Measurements from ENCODE around the gene ZNF469. TPM values are rescaled to one million over a fixed set of nuclear protein-coding genes. Genes with fewer than 3 reads are reported as not detected.

ZNF469 gene
- total RNA-seq, 1 experiment from 2014 or later, result 0.50 TPM

GRCh38 chr16:88377961-88378360 lies 4.8 kb upstream of the ZNF469 start:
- Mint-ChIP-seq H3K9me3 (ENCODE audit: low read depth, unreplicated experiment) (no peaks in the 10 kb centered on the region), H3K36me3 (ENCODE audit: insufficient read depth, unreplicated experiment) (no peaks in the 10 kb centered on the region), H3K27me3 (ENCODE audit: unreplicated experiment) (no peaks in the 10 kb centered on the region), H3K27ac (ENCODE audit: unreplicated experiment) (no peak overlapping the region), H3K4me1 (ENCODE audit: low read depth, unreplicated experiment) (no peaks in the 10 kb centered on the region), H3K4me3 (ENCODE audit: low read depth, unreplicated experiment) (no peak overlapping the region)
- CTCF ChIA-PET, result no interaction called here
- TF ChIP-seq CTCF (IDR thresholded peaks at IDR 0.05; ENCODE audit: unreplicated experiment), result no peak
- DNase-seq, result no peak
- no TSS peak for BruUV-seq (replicated peaks)
- intact Hi-C loops (cut with micrococcal nuclease; ENCODE audit: unreplicated experiment), result no loop called here

DNA sequence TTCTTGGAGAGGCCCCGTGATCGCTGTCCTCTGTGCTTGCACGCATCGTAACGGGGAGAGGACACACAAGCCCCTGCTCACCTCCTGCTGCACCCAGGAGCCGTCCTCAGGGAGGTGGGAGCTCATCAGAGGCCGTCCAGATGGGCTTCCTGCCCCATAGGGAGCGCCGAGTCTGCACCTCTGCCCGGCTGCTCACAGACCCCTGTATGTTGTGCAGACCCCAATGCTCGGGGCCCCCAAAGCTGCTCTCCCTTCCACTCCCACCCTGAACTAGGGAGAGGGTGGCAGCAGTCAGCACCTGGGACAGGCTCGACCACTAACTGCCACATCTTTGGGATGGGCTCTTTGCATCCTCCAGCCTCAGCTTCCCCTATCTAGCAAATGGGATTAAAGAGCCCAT lies 4.4 kb upstream of the ZNF469 start:
- no peaks in the 10 kb centered on the region for H3K27me3 Mint-ChIP-seq (ENCODE audit: unreplicated experiment)
- H3K27ac Mint-ChIP-seq (ENCODE audit: unreplicated experiment), result no peak overlapping the region
- TF ChIP-seq CTCF (IDR thresholded peaks at IDR 0.05; ENCODE audit: unreplicated experiment), result no peak
- intact Hi-C loops (cut with micrococcal nuclease; ENCODE audit: unreplicated experiment), result no loop called here
- H3K4me1 Mint-ChIP-seq (ENCODE audit: low read depth, unreplicated experiment), result no peaks in the 10 kb centered on the region
- H3K4me3 Mint-ChIP-seq (ENCODE audit: low read depth, unreplicated experiment), result no peak overlapping the region
- DNase-seq, result no peak
- no peaks in the 10 kb centered on the region for H3K36me3 Mint-ChIP-seq (ENCODE audit: insufficient read depth, unreplicated experiment)
- CTCF ChIA-PET, result no interaction called here
- no TSS peak for BruUV-seq (replicated peaks)
- H3K9me3 Mint-ChIP-seq (ENCODE audit: low read depth, unreplicated experiment), result no peaks in the 10 kb centered on the region

GRCh38 chr16:88378836-88379693 lies 3.7 kb upstream of the ZNF469 start:
- TF ChIP-seq CTCF (IDR thresholded peaks at IDR 0.05; ENCODE audit: unreplicated experiment), result no peak
- DNase-seq, result no peak
- CTCF ChIA-PET, result no interaction called here
- Mint-ChIP-seq H3K27me3 (ENCODE audit: unreplicated experiment) (peaks cover 3% of the 10 kb centered on the region), H3K36me3 (ENCODE audit: insufficient read depth, unreplicated experiment) (no peaks in the 10 kb centered on the region), H3K4me3 (ENCODE audit: low read depth, unreplicated experiment) (no peak overlapping the region), H3K4me1 (ENCODE audit: low read depth, unreplicated experiment) (no peaks in the 10 kb centered on the region), H3K9me3 (ENCODE audit: low read depth, unreplicated experiment) (no peaks in the 10 kb centered on the region), H3K27ac (ENCODE audit: unreplicated experiment) (no peak overlapping the region)
- no TSS peak for BruUV-seq (replicated peaks)
- intact Hi-C loops (cut with micrococcal nuclease; ENCODE audit: unreplicated experiment), result no loop called here

GRCh38 chr16:88379694-88380040 lies 3.1 kb upstream of the ZNF469 start:
- Mint-ChIP-seq H3K36me3 (ENCODE audit: insufficient read depth, unreplicated experiment) (no peaks in the 10 kb centered on the region), H3K27me3 (ENCODE audit: unreplicated experiment) (peaks cover 9% of the 10 kb centered on the region), H3K27ac (ENCODE audit: unreplicated experiment) (no peak overlapping the region), H3K9me3 (ENCODE audit: low read depth, unreplicated experiment) (no peaks in the 10 kb centered on the region), H3K4me1 (ENCODE audit: low read depth, unreplicated experiment) (no peaks in the 10 kb centered on the region), H3K4me3 (ENCODE audit: low read depth, unreplicated experiment) (no peak overlapping the region)
- intact Hi-C loops (cut with micrococcal nuclease; ENCODE audit: unreplicated experiment), result no loop called here
- CTCF ChIA-PET, result no interaction called here
- TF ChIP-seq CTCF (IDR thresholded peaks at IDR 0.05; ENCODE audit: unreplicated experiment), result no peak
- no TSS peak for BruUV-seq (replicated peaks)
- DNase-seq, result no peak

All from Calu3 (cell line).